WTC11 (cell line): ENCODE data around the gene USP49. TPM values are rescaled to one million over a fixed set of nuclear protein-coding genes. Genes with fewer than 3 reads are reported as not detected.

ENCODE experiments used
- ATAC-seq: fragments of 200-7000 bp; cut with Tn5 transposase; 2 replicates; pipeline ENCODE4 v1.10.0; 2021; ENCODE audit warnings: mild to moderate bottlenecking, moderate library complexity
- CTCF ChIA-PET: fragments of 300-600 bp; sonication (Branson Sonifier 250); formaldehyde crosslinking; loops from one replicate; lab custom pipeline; 2021; ENCODE audit warnings: antibody characterized with exemption; lab: Charles Lee
- POLR2A ChIA-PET: fragments of 350-600 bp; sonication (Branson Sonifier 250); formaldehyde crosslinking; loops from one replicate; lab custom pipeline; 2021; ENCODE audit warnings: antibody characterized with exemption; lab: Charles Lee
- DNase-seq: peaks from one replicate; pipeline ENCODE4 v3.0.0; 2021; ENCODE audit warnings: low spot score
- H3K27ac Mint-ChIP-seq: 2 replicates; pipeline ENCODE4 v1.8.0; 2021; ENCODE audit warnings: mixed read lengths
- H3K27me3 Mint-ChIP-seq: 2 replicates; pipeline ENCODE4 v1.8.0; 2021; ENCODE audit warnings: low read depth, mild to moderate bottlenecking, moderate library complexity, mixed read lengths
- H3K36me3 Mint-ChIP-seq: 2 replicates; pipeline ENCODE4 v1.8.0; 2021; ENCODE audit warnings: mixed read lengths
- H3K4me1 Mint-ChIP-seq: 2 replicates; pipeline ENCODE4 v1.8.0; 2022; ENCODE audit warnings: mixed read lengths
- H3K4me3 Mint-ChIP-seq: 2 replicates; pipeline ENCODE4 v1.8.0; 2021; ENCODE audit warnings: mild to moderate bottlenecking, moderate library complexity, mixed read lengths
- H3K9me3 Mint-ChIP-seq: 2 replicates; pipeline ENCODE4 v1.8.0; 2021; ENCODE audit warnings: mixed read lengths
- CREB1 ChIP-seq: sonication (generic); formaldehyde crosslinking; IDR thresholded peaks from 2 replicates; pipeline ENCODE4 v1.8.0; 2023; ENCODE audit warnings: mild to moderate bottlenecking, missing genetic modification reagents
- ELF4 ChIP-seq: sonication (generic); formaldehyde crosslinking; IDR thresholded peaks from 2 replicates; pipeline ENCODE4 v1.8.1; 2022; ENCODE audit warnings: low read depth, mild to moderate bottlenecking, moderate library complexity, missing genetic modification reagents
- EMX1 ChIP-seq: fragments of 250-450 bp; sonication (Bioruptor Pico); IDR thresholded peaks from 2 replicates; pipeline ENCODE4 v1.8.0; 2021; ENCODE audit warnings: mild to moderate bottlenecking
- ETV6 ChIP-seq: sonication (generic); formaldehyde crosslinking; IDR thresholded peaks from 2 replicates; pipeline ENCODE4 v1.8.1; 2022; ENCODE audit warnings: mild to moderate bottlenecking, missing genetic modification reagents
- FOXK1 ChIP-seq: sonication (generic); formaldehyde crosslinking; IDR thresholded peaks from 2 replicates; pipeline ENCODE4 v1.8.0; 2022; ENCODE audit warnings: mild to moderate bottlenecking, moderate library complexity, missing genetic modification reagents
- GABPB1 ChIP-seq: sonication (generic); formaldehyde crosslinking; IDR thresholded peaks from 2 replicates; pipeline ENCODE4 v1.8.1; 2023; ENCODE audit warnings: mild to moderate bottlenecking, missing genetic modification reagents
- GTF2I ChIP-seq: fragments of 250-450 bp; sonication (Bioruptor Pico); conservative IDR thresholded peaks from 2 replicates; pipeline ENCODE4 v1.4.0; 2021; ENCODE audit warnings: mild to moderate bottlenecking
- HMGA2 ChIP-seq: fragments of 250-450 bp; sonication (Bioruptor Pico); IDR thresholded peaks from 2 replicates; pipeline ENCODE4 v1.4.0; 2021; ENCODE audit warnings: mild to moderate bottlenecking, moderate library complexity
- HMGXB4 ChIP-seq: sonication (generic); formaldehyde crosslinking; IDR thresholded peaks from 2 replicates; pipeline ENCODE4 v1.8.1; 2023; ENCODE audit warnings: mild to moderate bottlenecking, moderate library complexity, missing genetic modification reagents
- IRF2 ChIP-seq: sonication (generic); formaldehyde crosslinking; IDR thresholded peaks from 2 replicates; pipeline ENCODE4 v1.8.0; 2022; ENCODE audit warnings: low read depth, missing genetic modification reagents, borderline replicate concordance
- MXD4 ChIP-seq: fragments of 250-450 bp; sonication (Bioruptor Pico); IDR thresholded peaks from 2 replicates; pipeline ENCODE4 v1.8.0; 2021; ENCODE audit warnings: mild to moderate bottlenecking, moderate library complexity, borderline replicate concordance
- NFATC4 ChIP-seq: fragments of 250-450 bp; sonication (Bioruptor Pico); IDR thresholded peaks from 2 replicates; pipeline ENCODE4 v1.9.0; 2021; ENCODE audit warnings: mild to moderate bottlenecking
- RELA ChIP-seq: sonication (generic); formaldehyde crosslinking; IDR thresholded peaks from 2 replicates; pipeline ENCODE4 v1.8.1; 2022; ENCODE audit warnings: missing genetic modification reagents, mild to moderate bottlenecking, borderline replicate concordance
- SOX15 ChIP-seq: fragments of 250-450 bp; sonication (Bioruptor Pico); IDR thresholded peaks from 2 replicates; pipeline ENCODE4 v1.9.0; 2021; ENCODE audit warnings: mild to moderate bottlenecking
- TEAD1 ChIP-seq: sonication (generic); formaldehyde crosslinking; IDR thresholded peaks from 2 replicates; pipeline ENCODE4 v1.8.0; 2022; ENCODE audit warnings: mild to moderate bottlenecking, missing genetic modification reagents
- USF2 ChIP-seq: sonication (generic); formaldehyde crosslinking; IDR thresholded peaks from 2 replicates; pipeline ENCODE4 v1.8.1; 2023; ENCODE audit warnings: mild to moderate bottlenecking, missing genetic modification reagents, moderate library complexity
- ZBTB21 ChIP-seq: sonication (generic); formaldehyde crosslinking; IDR thresholded peaks from 2 replicates; pipeline ENCODE4 v1.8.1; 2023; ENCODE audit warnings: mild to moderate bottlenecking, missing genetic modification reagents, borderline replicate concordance
- ZNF232 ChIP-seq: sonication (generic); formaldehyde crosslinking; IDR thresholded peaks from 2 replicates; pipeline ENCODE4 v1.8.0; 2022; ENCODE audit warnings: mild to moderate bottlenecking, missing genetic modification reagents
- ZNF671 ChIP-seq: fragments of 250-450 bp; sonication (Bioruptor Pico); IDR thresholded peaks from 2 replicates; pipeline ENCODE4 v1.8.0; 2021; ENCODE audit warnings: mild to moderate bottlenecking
- total RNA-seq: library from RNA; stranded (reverse); gene quantifications from 3 replicates; pipeline ENCODE4 v1.2.3, GENCODE V29; 2021
- TF ChIP-seq, protein P1 (sequence below): fragments of 250-450 bp; sonication (Bioruptor Pico); IDR thresholded peaks from 2 replicates; pipeline ENCODE4 v2.1.2; 2022; ENCODE audit warnings: mild to moderate bottlenecking, moderate library complexity
- TF ChIP-seq, protein P2 (sequence below): fragments of 250-450 bp; sonication (Bioruptor Pico); IDR thresholded peaks from 2 replicates; pipeline ENCODE4 v1.9.0; 2021; ENCODE audit warnings: mild to moderate bottlenecking
- TF ChIP-seq, protein P3 (sequence below): sonication (generic); formaldehyde crosslinking; IDR thresholded peaks from 2 replicates; pipeline ENCODE4 v1.8.1; 2023; ENCODE audit warnings: mild to moderate bottlenecking, missing genetic modification reagents, borderline replicate concordance

USP49 gene
- total RNA-seq, 1 experiment from 2014 or later = 18.4 TPM

- TF ChIP-seq, protein P1, sequence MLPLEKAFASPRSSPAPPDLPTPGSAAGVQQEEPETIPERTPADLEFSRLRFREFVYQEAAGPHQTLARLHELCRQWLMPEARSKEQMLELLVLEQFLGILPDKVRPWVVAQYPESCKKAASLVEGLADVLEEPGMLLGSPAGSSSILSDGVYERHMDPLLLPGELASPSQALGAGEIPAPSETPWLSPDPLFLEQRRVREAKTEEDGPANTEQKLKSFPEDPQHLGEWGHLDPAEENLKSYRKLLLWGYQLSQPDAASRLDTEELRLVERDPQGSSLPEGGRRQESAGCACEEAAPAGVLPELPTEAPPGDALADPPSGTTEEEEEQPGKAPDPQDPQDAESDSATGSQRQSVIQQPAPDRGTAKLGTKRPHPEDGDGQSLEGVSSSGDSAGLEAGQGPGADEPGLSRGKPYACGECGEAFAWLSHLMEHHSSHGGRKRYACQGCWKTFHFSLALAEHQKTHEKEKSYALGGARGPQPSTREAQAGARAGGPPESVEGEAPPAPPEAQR (CRISPR knock-in tag) = no peak
Measured at GRCh38 chr6:41770381-41771057, 124.7 kb downstream of the USP49 start (continued).

DNA sequence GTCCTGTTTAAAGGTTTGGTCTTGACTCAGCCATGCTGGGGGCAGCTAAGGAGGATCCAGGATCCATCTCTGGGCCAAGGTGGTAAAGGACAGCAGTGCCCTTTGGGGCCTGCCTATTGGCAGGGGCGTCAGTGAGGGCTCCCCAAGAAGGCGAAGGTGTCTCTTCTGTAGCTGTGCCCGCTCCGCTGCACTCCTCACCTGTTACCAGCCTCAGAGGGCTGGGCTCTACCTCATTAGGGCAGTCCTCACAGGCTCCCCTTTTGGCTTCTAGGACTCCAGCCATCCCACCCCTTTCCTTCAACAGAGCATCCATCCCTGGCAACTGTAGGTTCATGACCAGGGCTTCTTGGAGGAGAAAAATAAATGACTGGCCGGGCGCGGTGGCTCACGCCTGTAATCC is 125.8 kb downstream of the USP49 start:
- no peak for DNase-seq
- TF ChIP-seq, protein P2, sequence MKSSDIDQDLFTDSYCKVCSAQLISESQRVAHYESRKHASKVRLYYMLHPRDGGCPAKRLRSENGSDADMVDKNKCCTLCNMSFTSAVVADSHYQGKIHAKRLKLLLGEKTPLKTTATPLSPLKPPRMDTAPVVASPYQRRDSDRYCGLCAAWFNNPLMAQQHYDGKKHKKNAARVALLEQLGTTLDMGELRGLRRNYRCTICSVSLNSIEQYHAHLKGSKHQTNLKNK (CRISPR knock-in tag) = no peak
- no peak for TF ChIP-seq NFATC4
- no peak for TF ChIP-seq ZNF671 (CRISPR knock-in tag)
- TF ChIP-seq MXD4 = no peak
- TF ChIP-seq ZBTB21 = no peak
- TF ChIP-seq EMX1 (CRISPR knock-in tag) = no peak
- no peak for TF ChIP-seq HMGA2
- TF ChIP-seq FOXK1 (CRISPR knock-in tag) = no peak
- no peak for TF ChIP-seq ETV6 (CRISPR knock-in tag)
- TF ChIP-seq ELF4 (CRISPR knock-in tag) = no peak
- CTCF ChIA-PET = interaction anchor here (0.7 to 2.3 kb wide), 2 partner anchors 17 to 63 kb away, joined by 3 to 14 read pairs; partner anchors contain the start of gene TOMM6

GRCh38 chr6:41768545-41769308 is 126.4 kb downstream of the USP49 start:
- DNase-seq (no peak), ATAC-seq (no peak)
- no peak overlapping the region for H3K4me3 Mint-ChIP-seq
- H3K4me1 Mint-ChIP-seq = peaks cover 12% of the 10 kb centered on the region
- H3K27ac Mint-ChIP-seq = peak overlapping the region; percentile 71; the same call in 1 of the 2 replicates
- no peaks in the 10 kb centered on the region for H3K9me3 Mint-ChIP-seq
- TF ChIP-seq GTF2I (CRISPR knock-in tag) (no peak), TEAD1 (CRISPR knock-in tag) (no peak), CREB1 (no peak), ZNF232 (CRISPR knock-in tag) (no peak), USF2 (CRISPR knock-in tag) (no peak), SOX15 (CRISPR knock-in tag) (no peak), RELA (CRISPR knock-in tag) (no peak), ZBTB21 (no peak), HMGXB4 (CRISPR knock-in tag) (no peak), IRF2 (CRISPR knock-in tag) (no peak), MXD4 (no peak), GABPB1 (CRISPR knock-in tag) (no peak)
- TF ChIP-seq, protein P3, sequence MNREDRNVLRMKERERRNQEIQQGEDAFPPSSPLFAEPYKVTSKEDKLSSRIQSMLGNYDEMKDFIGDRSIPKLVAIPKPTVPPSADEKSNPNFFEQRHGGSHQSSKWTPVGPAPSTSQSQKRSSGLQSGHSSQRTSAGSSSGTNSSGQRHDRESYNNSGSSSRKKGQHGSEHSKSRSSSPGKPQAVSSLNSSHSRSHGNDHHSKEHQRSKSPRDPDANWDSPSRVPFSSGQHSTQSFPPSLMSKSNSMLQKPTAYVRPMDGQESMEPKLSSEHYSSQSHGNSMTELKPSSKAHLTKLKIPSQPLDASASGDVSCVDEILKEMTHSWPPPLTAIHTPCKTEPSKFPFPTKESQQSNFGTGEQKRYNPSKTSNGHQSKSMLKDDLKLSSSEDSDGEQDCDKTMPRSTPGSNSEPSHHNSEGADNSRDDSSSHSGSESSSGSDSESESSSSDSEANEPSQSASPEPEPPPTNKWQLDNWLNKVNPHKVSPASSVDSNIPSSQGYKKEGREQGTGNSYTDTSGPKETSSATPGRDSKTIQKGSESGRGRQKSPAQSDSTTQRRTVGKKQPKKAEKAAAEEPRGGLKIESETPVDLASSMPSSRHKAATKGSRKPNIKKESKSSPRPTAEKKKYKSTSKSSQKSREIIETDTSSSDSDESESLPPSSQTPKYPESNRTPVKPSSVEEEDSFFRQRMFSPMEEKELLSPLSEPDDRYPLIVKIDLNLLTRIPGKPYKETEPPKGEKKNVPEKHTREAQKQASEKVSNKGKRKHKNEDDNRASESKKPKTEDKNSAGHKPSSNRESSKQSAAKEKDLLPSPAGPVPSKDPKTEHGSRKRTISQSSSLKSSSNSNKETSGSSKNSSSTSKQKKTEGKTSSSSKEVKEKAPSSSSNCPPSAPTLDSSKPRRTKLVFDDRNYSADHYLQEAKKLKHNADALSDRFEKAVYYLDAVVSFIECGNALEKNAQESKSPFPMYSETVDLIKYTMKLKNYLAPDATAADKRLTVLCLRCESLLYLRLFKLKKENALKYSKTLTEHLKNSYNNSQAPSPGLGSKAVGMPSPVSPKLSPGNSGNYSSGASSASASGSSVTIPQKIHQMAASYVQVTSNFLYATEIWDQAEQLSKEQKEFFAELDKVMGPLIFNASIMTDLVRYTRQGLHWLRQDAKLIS = no peak
- POLR2A ChIA-PET = interaction anchor here (0.6 kb wide), 1 partner anchor 20 kb away, joined by 4 read pairs; no protein-coding TSS in a partner anchor
- H3K36me3 Mint-ChIP-seq = peaks cover 5% of the 10 kb centered on the region; the same call in 1 of the 2 replicates
- no peaks in the 10 kb centered on the region for H3K27me3 Mint-ChIP-seq
- CTCF ChIA-PET = interaction anchor here (0.7 to 2.3 kb wide), 3 partner anchors 11 to 63 kb away, joined by 3 to 14 read pairs (median 3); partner anchors contain the start of genes FRS3 and TOMM6

More for the DNA sequence above, 125.8 kb downstream of the USP49 start:
- no peak for ATAC-seq
- no peaks in the 10 kb centered on the region for H3K27me3 Mint-ChIP-seq
- no peak overlapping the region for H3K27ac Mint-ChIP-seq
- POLR2A ChIA-PET = no interaction called here
- H3K4me3 Mint-ChIP-seq = no peak overlapping the region
- H3K36me3 Mint-ChIP-seq = peaks cover 8% of the 10 kb centered on the region; the same call in 1 of the 2 replicates
- H3K4me1 Mint-ChIP-seq = peaks cover 12% of the 10 kb centered on the region
- no peaks in the 10 kb centered on the region for H3K9me3 Mint-ChIP-seq
